Measurements from ENCODE around the gene ERVFRD-1.

The ERVFRD-1 gene

GRCh38 chr6:11083491-11083890 lies 28.0 kb downstream of the ERVFRD-1 start:
- Histone ChIP-seq H3K4me2 (ENCODE audit: low read length, poor library complexity, severe bottlenecking) (no peak overlapping the region), H3K14ac (ENCODE audit: low read length in 2 of 2) (no peak overlapping the region), H4K91ac (ENCODE audit: low read length) (no peak overlapping the region), H3K4ac (ENCODE audit: low read depth in 1 of 2, low read length in 2 of 2) (no peak overlapping the region), H2AFZ (ENCODE audit: low read depth, low read length) (no peak overlapping the region), H2BK120ac (ENCODE audit: low read depth, low read length) (no peak overlapping the region), H2BK12ac (ENCODE audit: low read length in 2 of 2) (no peak overlapping the region), H3K79me1 (replicated peaks; ENCODE audit: low read length, poor library complexity, severe bottlenecking) (no peaks in the 10 kb centered on the region), H2AK5ac (ENCODE audit: low read length, severe bottlenecking) (no peak overlapping the region), H4K8ac (ENCODE audit: low read length) (no peak overlapping the region), H2BK5ac (ENCODE audit: low read depth, low read length, poor library complexity, severe bottlenecking) (no peak overlapping the region), H3K36me3 (ENCODE audit: control insufficient read depth in 1 of 2, insufficient read depth in 2 of 2, low read depth in 1 of 2, low read length in 2 of 2) (no peaks in the 10 kb centered on the region), H3K18ac (ENCODE audit: low read depth in 1 of 2, low read length in 2 of 2) (no peak overlapping the region), H2BK15ac (ENCODE audit: low read depth, poor library complexity, severe bottlenecking) (no peak overlapping the region), H3K9ac (ENCODE audit: low read length) (no peak overlapping the region), H3K9me3 (ENCODE audit: control insufficient read depth, low read length) (no peaks in the 10 kb centered on the region), H3K23ac (ENCODE audit: low read length in 2 of 2) (no peak overlapping the region), H3K4me1 (ENCODE audit: control insufficient read depth, insufficient read depth, low read depth, low read length) (peaks cover 3% of the 10 kb centered on the region), H3K27me3 (ENCODE audit: control insufficient read depth in 1 of 2, insufficient read depth in 1 of 2, low read length in 2 of 2) (no peaks in the 10 kb centered on the region), H3K4me3 (ENCODE audit: insufficient read depth in 1 of 2, low read depth in 1 of 2, low read length in 2 of 2) (no peak overlapping the region), H3K27ac (ENCODE audit: low read length, poor library complexity, severe bottlenecking) (no peak overlapping the region)
- WGBS = 14% methylated on average over 3 of the region's 4 CpGs
- DNase-seq = peak; percentile 72

- H2AFZ ChIP-seq (ENCODE audit: low read depth, low read length) = no peak overlapping the region
Observed at GRCh38 chr6:11080296-11080695, 31.2 kb downstream of the ERVFRD-1 start.

DNA sequence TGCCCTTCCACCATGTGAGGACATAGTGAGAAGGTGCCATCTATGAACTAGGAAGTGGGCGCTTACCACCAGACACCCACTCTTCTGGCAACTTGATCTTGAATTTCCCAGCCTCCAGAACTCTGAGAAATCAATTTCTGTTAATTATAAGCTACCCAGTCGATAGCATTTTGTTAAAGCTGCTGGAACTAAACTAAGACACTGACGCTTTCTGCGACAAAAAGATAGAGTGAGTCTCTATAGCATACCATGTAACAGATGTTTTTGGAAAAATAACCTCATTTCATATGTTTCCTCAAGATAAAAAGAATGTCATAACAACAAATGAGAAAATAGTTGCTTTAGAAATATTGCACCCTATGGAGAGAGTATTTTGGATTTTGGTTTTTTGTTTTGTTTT lies 33.3 kb downstream of the ERVFRD-1 start:
- no peak overlapping the region for H2BK120ac ChIP-seq (ENCODE audit: low read depth, low read length)
- H4K8ac ChIP-seq (ENCODE audit: low read length) = no peak overlapping the region
- H3K27me3 ChIP-seq (ENCODE audit: control insufficient read depth in 1 of 2, insufficient read depth in 1 of 2, low read length in 2 of 2) = no peaks in the 10 kb centered on the region
- no peak overlapping the region for H3K4ac ChIP-seq (ENCODE audit: low read depth in 1 of 2, low read length in 2 of 2)
- no peak overlapping the region for H2AFZ ChIP-seq (ENCODE audit: low read depth, low read length)
- H3K14ac ChIP-seq (ENCODE audit: low read length in 2 of 2) = no peak overlapping the region
- no peaks in the 10 kb centered on the region for H3K36me3 ChIP-seq (ENCODE audit: control insufficient read depth in 1 of 2, insufficient read depth in 2 of 2, low read depth in 1 of 2, low read length in 2 of 2)
- DNase-seq = no peak
- H2BK15ac ChIP-seq (ENCODE audit: low read depth, poor library complexity, severe bottlenecking) = no peak overlapping the region
- H3K4me1 ChIP-seq (ENCODE audit: control insufficient read depth, insufficient read depth, low read depth, low read length) = no peaks in the 10 kb centered on the region
- no peak overlapping the region for H3K9ac ChIP-seq (ENCODE audit: low read length)
- 86% methylated on average over 2 of the region's 4 CpGs for WGBS
- no peak overlapping the region for H3K4me3 ChIP-seq (ENCODE audit: insufficient read depth in 1 of 2, low read depth in 1 of 2, low read length in 2 of 2)
- no peaks in the 10 kb centered on the region for H3K79me1 ChIP-seq (replicated peaks; ENCODE audit: low read length, poor library complexity, severe bottlenecking)
- H3K18ac ChIP-seq (ENCODE audit: low read depth in 1 of 2, low read length in 2 of 2) = no peak overlapping the region
- H3K9me3 ChIP-seq (ENCODE audit: control insufficient read depth, low read length) = no peaks in the 10 kb centered on the region
- H2BK12ac ChIP-seq (ENCODE audit: low read length in 2 of 2) = no peak overlapping the region
- H3K27ac ChIP-seq (ENCODE audit: low read length, poor library complexity, severe bottlenecking) = no peak overlapping the region
- H2AK5ac ChIP-seq (ENCODE audit: low read length, severe bottlenecking) = no peak overlapping the region
- no peak overlapping the region for H3K23ac ChIP-seq (ENCODE audit: low read length in 2 of 2)
- no peak overlapping the region for H3K4me2 ChIP-seq (ENCODE audit: low read length, poor library complexity, severe bottlenecking)
- no peak overlapping the region for H4K91ac ChIP-seq (ENCODE audit: low read length)
- H2BK5ac ChIP-seq (ENCODE audit: low read depth, low read length, poor library complexity, severe bottlenecking) = no peak overlapping the region

More at GRCh38 chr6:11080296-11080695, 31.2 kb downstream of the ERVFRD-1 start:
- H2AK5ac ChIP-seq (ENCODE audit: low read length, severe bottlenecking) = no peak overlapping the region
- H3K14ac ChIP-seq (ENCODE audit: low read length in 2 of 2) = no peak overlapping the region
- no peak overlapping the region for H3K23ac ChIP-seq (ENCODE audit: low read length in 2 of 2)
- H3K9me3 ChIP-seq (ENCODE audit: control insufficient read depth, low read length) = no peaks in the 10 kb centered on the region
- no peak overlapping the region for H4K91ac ChIP-seq (ENCODE audit: low read length)
- no peak for DNase-seq
- WGBS = 95% methylated on average over 3 of the region's 3 CpGs
- no peak overlapping the region for H3K4me2 ChIP-seq (ENCODE audit: low read length, poor library complexity, severe bottlenecking)
- no peak overlapping the region for H3K18ac ChIP-seq (ENCODE audit: low read depth in 1 of 2, low read length in 2 of 2)
- no peak overlapping the region for H4K8ac ChIP-seq (ENCODE audit: low read length)
- H3K27ac ChIP-seq (ENCODE audit: low read length, poor library complexity, severe bottlenecking) = no peak overlapping the region
- H3K4ac ChIP-seq (ENCODE audit: low read depth in 1 of 2, low read length in 2 of 2) = no peak overlapping the region
- no peaks in the 10 kb centered on the region for H3K27me3 ChIP-seq (ENCODE audit: control insufficient read depth in 1 of 2, insufficient read depth in 1 of 2, low read length in 2 of 2)
- no peaks in the 10 kb centered on the region for H3K79me1 ChIP-seq (replicated peaks; ENCODE audit: low read length, poor library complexity, severe bottlenecking)
- H3K9ac ChIP-seq (ENCODE audit: low read length) = no peak overlapping the region
- no peak overlapping the region for H3K4me3 ChIP-seq (ENCODE audit: insufficient read depth in 1 of 2, low read depth in 1 of 2, low read length in 2 of 2)
- no peaks in the 10 kb centered on the region for H3K36me3 ChIP-seq (ENCODE audit: control insufficient read depth in 1 of 2, insufficient read depth in 2 of 2, low read depth in 1 of 2, low read length in 2 of 2)
- no peak overlapping the region for H2BK5ac ChIP-seq (ENCODE audit: low read depth, low read length, poor library complexity, severe bottlenecking)
- no peak overlapping the region for H2BK120ac ChIP-seq (ENCODE audit: low read depth, low read length)
- H3K4me1 ChIP-seq (ENCODE audit: control insufficient read depth, insufficient read depth, low read depth, low read length) = no peaks in the 10 kb centered on the region
- no peak overlapping the region for H2BK15ac ChIP-seq (ENCODE audit: low read depth, poor library complexity, severe bottlenecking)
- no peak overlapping the region for H2BK12ac ChIP-seq (ENCODE audit: low read length in 2 of 2)

GRCh38 chr6:11076540-11076939 lies 35.0 kb downstream of the ERVFRD-1 start:
- no peaks in the 10 kb centered on the region for H3K79me1 ChIP-seq (replicated peaks; ENCODE audit: low read length, poor library complexity, severe bottlenecking)

More at GRCh38 chr6:11076540-11076939, 35.0 kb downstream of the ERVFRD-1 start:
- no peak overlapping the region for H4K91ac ChIP-seq (ENCODE audit: low read length)
- no peaks in the 10 kb centered on the region for H3K4me1 ChIP-seq (ENCODE audit: control insufficient read depth, insufficient read depth, low read depth, low read length)
- no peak overlapping the region for H3K27ac ChIP-seq (ENCODE audit: low read length, poor library complexity, severe bottlenecking)
- no peak overlapping the region for H2AFZ ChIP-seq (ENCODE audit: low read depth, low read length)
- no peak overlapping the region for H4K8ac ChIP-seq (ENCODE audit: low read length)
- no peak overlapping the region for H3K4ac ChIP-seq (ENCODE audit: low read depth in 1 of 2, low read length in 2 of 2)
- no peak overlapping the region for H3K4me3 ChIP-seq (ENCODE audit: insufficient read depth in 1 of 2, low read depth in 1 of 2, low read length in 2 of 2)
- H2BK120ac ChIP-seq (ENCODE audit: low read depth, low read length) = no peak overlapping the region
- H3K14ac ChIP-seq (ENCODE audit: low read length in 2 of 2) = no peak overlapping the region
- H3K18ac ChIP-seq (ENCODE audit: low read depth in 1 of 2, low read length in 2 of 2) = no peak overlapping the region
- no peak overlapping the region for H2BK5ac ChIP-seq (ENCODE audit: low read depth, low read length, poor library complexity, severe bottlenecking)
- H3K27me3 ChIP-seq (ENCODE audit: control insufficient read depth in 1 of 2, insufficient read depth in 1 of 2, low read length in 2 of 2) = no peaks in the 10 kb centered on the region
- H2AK5ac ChIP-seq (ENCODE audit: low read length, severe bottlenecking) = no peak overlapping the region
- H2BK12ac ChIP-seq (ENCODE audit: low read length in 2 of 2) = no peak overlapping the region
- no peak overlapping the region for H3K23ac ChIP-seq (ENCODE audit: low read length in 2 of 2)
- no peaks in the 10 kb centered on the region for H3K36me3 ChIP-seq (ENCODE audit: control insufficient read depth in 1 of 2, insufficient read depth in 2 of 2, low read depth in 1 of 2, low read length in 2 of 2)
- H3K9me3 ChIP-seq (ENCODE audit: control insufficient read depth, low read length) = no peaks in the 10 kb centered on the region
- no peak overlapping the region for H3K4me2 ChIP-seq (ENCODE audit: low read length, poor library complexity, severe bottlenecking)
- 91% methylated on average over 1 of the region's 2 CpGs for WGBS
- H2BK15ac ChIP-seq (ENCODE audit: low read depth, poor library complexity, severe bottlenecking) = no peak overlapping the region
- H3K9ac ChIP-seq (ENCODE audit: low read length) = no peak overlapping the region
- no peak for DNase-seq

Data from mesenchymal stem cell (in vitro differentiated cells and primary cell).